ENCODE measurements around the gene ZNF544.
A peak's percentile ranks its signal among the peaks of the same experiment; 100 is the strongest.

ZNF544 gene

GRCh38 chr19:58182989-58183816 is 45.5 kb upstream of the ZNF544 start, which contains the start of gene ZNF274 (continued):
- TF ChIP-seq ZBTB48 (tag by site-specific recombination; IDR thresholded peaks at IDR 0.05) (peak; percentile 92), ZNF24 (tag by site-specific recombination; IDR thresholded peaks at IDR 0.05) (peak; percentile 16), SETDB1 (IDR thresholded peaks at IDR 0.05; ENCODE audit: insufficient read length, low read length) (no peak), ZNF837 (tag by site-specific recombination; IDR thresholded peaks at IDR 0.05) (no peak), ZNF596 (tag by site-specific recombination; IDR thresholded peaks at IDR 0.05) (no peak), ZNF530 (tag by site-specific recombination; IDR thresholded peaks at IDR 0.05; ENCODE audit: low read depth) (peak; percentile 92; the same call in 1 of the 2 replicates), ZNF629 (tag by site-specific recombination; IDR thresholded peaks at IDR 0.05) (peak; percentile 94), ZNF654 (tag by site-specific recombination; IDR thresholded peaks at IDR 0.05; ENCODE audit: low read depth) (no peak), ZSCAN4 (tag by site-specific recombination; IDR thresholded peaks at IDR 0.05) (no peak), ZNF558 (tag by site-specific recombination; IDR thresholded peaks at IDR 0.05) (no peak), ZNF16 (tag by site-specific recombination; IDR thresholded peaks at IDR 0.05; ENCODE audit: low read depth) (no peak; the same call in 1 of the 2 replicates), KLF7 (tag by site-specific recombination; IDR thresholded peaks at IDR 0.05; ENCODE audit: borderline replicate concordance) (no peak; the same call in 1 of the 2 replicates), ZBTB17 (tag by site-specific recombination; IDR thresholded peaks at IDR 0.05) (peak; percentile 91), PATZ1 (tag by site-specific recombination; IDR thresholded peaks at IDR 0.05) (peak; percentile 97), ZNF221 (tag by site-specific recombination; IDR thresholded peaks at IDR 0.05; ENCODE audit: borderline replicate concordance) (no peak), ZXDB (tag by site-specific recombination; IDR thresholded peaks at IDR 0.05) (peak; percentile 96), BCL11A (tag by site-specific recombination; IDR thresholded peaks at IDR 0.05; ENCODE audit: low read depth) (peak; percentile 95), ZNF561 (tag by site-specific recombination; IDR thresholded peaks at IDR 0.05; ENCODE audit: borderline replicate concordance) (peak; percentile 92), ZSCAN5A (tag by site-specific recombination; IDR thresholded peaks at IDR 0.05) (peak; percentile 75), ZNF350 (tag by site-specific recombination; IDR thresholded peaks at IDR 0.05) (no peak), TSHZ1 (tag by site-specific recombination; IDR thresholded peaks at IDR 0.05; ENCODE audit: borderline replicate concordance) (no peak), ZNF792 (tag by site-specific recombination; IDR thresholded peaks at IDR 0.05) (no peak), ZNF169 (tag by site-specific recombination; IDR thresholded peaks at IDR 0.05) (no peak), MYNN (tag by site-specific recombination; IDR thresholded peaks at IDR 0.05; ENCODE audit: borderline replicate concordance) (no peak), KLF16 (tag by site-specific recombination; IDR thresholded peaks at IDR 0.05) (peak; percentile 76), PRDM6 (tag by site-specific recombination; IDR thresholded peaks at IDR 0.05) (no peak), ZNF624 (tag by site-specific recombination; IDR thresholded peaks at IDR 0.05) (no peak), ZNF202 (tag by site-specific recombination; IDR thresholded peaks at IDR 0.05; ENCODE audit: borderline replicate concordance) (no peak), ZNF544 (tag by site-specific recombination; IDR thresholded peaks at IDR 0.05) (no peak), ZNF76 (tag by site-specific recombination; IDR thresholded peaks at IDR 0.05; ENCODE audit: borderline replicate concordance, low read depth) (peak; percentile 96), GLIS1 (tag by site-specific recombination; IDR thresholded peaks at IDR 0.05) (no peak; the same call in none of the 2 replicates)

Data from HEK293 (cell line).